AG04450 (cell line): ENCODE measurements around the gene ANGPTL3. TPM values are rescaled to one million over a fixed set of nuclear protein-coding genes. Genes with fewer than 3 reads are reported as not detected.

Experiments
- CTCF ChIA-PET: fragments of 300-600, 350-600 bp; formaldehyde crosslinking; extraction: SDS; loops from one replicate; lab custom pipeline; 2022; ENCODE audit warnings: antibody characterized with exemption, inconsistent platforms; lab: Charles Lee
- POLR2A ChIA-PET: fragments of 350-600 bp; formaldehyde crosslinking; extraction: SDS; loops from one replicate; lab custom pipeline; 2021; ENCODE audit warnings: antibody characterized with exemption, inconsistent platforms; lab: Yijun Ruan, JAX
- DNase-seq: peaks from one replicate; pipeline ENCODE4 v3.0.0-alpha.2; 2011; ENCODE audit warnings: low read depth, low spot score
- H3K27ac ChIP-seq: one replicate; pipeline ENCODE4 v1.5.1; 2012; ENCODE audit warnings: low read depth, low read length, control low read depth
- H3K27me3 ChIP-seq: one replicate; pipeline ENCODE4 v1.6.0; 2012; ENCODE audit warnings: low read length; ENCODE audit not compliant: control insufficient read depth, insufficient read depth
- H3K4me3 ChIP-seq: 2 replicates; pipeline ENCODE4 v1.5.1; 2011; ENCODE audit warnings: mild to moderate bottlenecking, low read depth, low read length, control low read depth
- H3K9me3 ChIP-seq: 2 replicates; pipeline ENCODE4 v1.5.1; 2012; ENCODE audit warnings: low read length; ENCODE audit not compliant: control insufficient read depth, insufficient read depth
- CTCF ChIP-seq: IDR thresholded peaks from 2 replicates; pipeline ENCODE4 v1.5.1; 2011; ENCODE audit warnings: low read depth, low read length, control low read depth, inconsistent platforms
- polyA plus RNA-seq: library from polyadenylated mRNA; depleted of rRNA; stranded (reverse); fragments of >200 nt; gene quantifications from 2 replicates; pipeline ENCODE4 v1.2.3, GENCODE V29; 2011; rRNA removed

ANGPTL3 gene
- polyA plus RNA-seq, 1 experiment, result not detected

DNA sequence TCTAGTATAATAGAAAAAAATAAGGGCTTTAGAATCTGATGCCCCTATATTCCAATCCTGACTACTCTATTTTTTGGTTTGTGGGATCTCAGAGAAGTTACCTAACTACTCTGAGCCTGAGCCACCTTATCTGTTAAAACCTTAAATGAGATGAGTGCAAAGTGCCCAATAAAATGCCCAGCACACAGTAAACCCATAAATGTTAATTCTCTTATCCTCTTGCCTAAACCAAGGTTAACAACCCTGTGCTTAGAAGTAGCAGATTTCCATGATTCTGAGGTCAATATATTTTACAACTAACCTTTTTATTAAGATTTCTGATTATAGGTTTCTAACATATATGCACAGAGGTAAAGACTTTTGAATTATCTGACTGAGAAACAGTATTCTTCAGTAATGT, 55.1 kb downstream of the ANGPTL3 start:
- H3K4me3 ChIP-seq, result no peak overlapping the region
- POLR2A ChIA-PET, result no interaction called here
- CTCF ChIA-PET, result no interaction called here
- no peak overlapping the region for H3K27ac ChIP-seq
- H3K27me3 ChIP-seq, result no peaks in the 10 kb centered on the region
- DNase-seq, result no peak
- no peak for TF ChIP-seq CTCF
- no peaks in the 10 kb centered on the region for H3K9me3 ChIP-seq

DNA sequence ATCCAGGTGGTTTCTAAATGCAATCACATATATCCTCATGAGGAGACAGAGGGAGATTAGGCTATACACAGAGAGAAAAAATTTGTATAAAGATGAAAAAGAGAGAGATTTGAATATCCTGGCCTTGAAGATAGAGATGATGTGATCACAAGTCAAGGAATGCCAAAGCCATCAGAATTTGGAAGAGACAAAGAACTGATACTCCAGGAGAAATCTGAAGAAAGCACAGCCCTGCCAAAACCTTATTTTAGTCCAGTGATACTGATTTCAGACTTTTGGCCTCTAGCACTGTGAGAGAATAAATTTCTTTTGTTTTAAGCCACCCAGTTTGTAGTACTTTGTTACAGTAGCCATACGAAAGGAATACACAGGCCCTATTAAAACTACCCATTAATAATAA, 57.4 kb downstream of the ANGPTL3 start:
- no peak for DNase-seq
- no peak overlapping the region for H3K4me3 ChIP-seq
- no peak overlapping the region for H3K27ac ChIP-seq
- no peak for TF ChIP-seq CTCF
- CTCF ChIA-PET, result no interaction called here
- POLR2A ChIA-PET, result no interaction called here
- no peaks in the 10 kb centered on the region for H3K27me3 ChIP-seq
- no peaks in the 10 kb centered on the region for H3K9me3 ChIP-seq

Other genes starting within 250 kb of the ANGPTL3 start
- gene USP1, start 160.5 kb upstream of the ANGPTL3 start, polyA plus RNA-seq, result 8.4 and 13.8 TPM in 2 replicates
- 79.6 and 111 TPM in 2 replicates for gene DOCK7, start 90.9 kb downstream of the ANGPTL3 start, polyA plus RNA-seq
- 7.5 and 12.0 TPM in 2 replicates for gene ATG4C, start 186.6 kb downstream of the ANGPTL3 start, polyA plus RNA-seq